GM12874 (cell line): ENCODE data around the gene BSN.

Source experiments
- TF ChIP-seq, protein P1 (sequence below): IDR thresholded peaks from 2 replicates; pipeline ENCODE4 v1.5.1; 2011; ENCODE audit warnings: low read depth, mild to moderate bottlenecking, control low read depth, low read length, moderate library complexity; ENCODE audit not compliant: insufficient read depth

BSN gene

GRCh38 chr3:49563766-49564165, 9.5 kb downstream of the BSN start:
- TF ChIP-seq, protein P1, sequence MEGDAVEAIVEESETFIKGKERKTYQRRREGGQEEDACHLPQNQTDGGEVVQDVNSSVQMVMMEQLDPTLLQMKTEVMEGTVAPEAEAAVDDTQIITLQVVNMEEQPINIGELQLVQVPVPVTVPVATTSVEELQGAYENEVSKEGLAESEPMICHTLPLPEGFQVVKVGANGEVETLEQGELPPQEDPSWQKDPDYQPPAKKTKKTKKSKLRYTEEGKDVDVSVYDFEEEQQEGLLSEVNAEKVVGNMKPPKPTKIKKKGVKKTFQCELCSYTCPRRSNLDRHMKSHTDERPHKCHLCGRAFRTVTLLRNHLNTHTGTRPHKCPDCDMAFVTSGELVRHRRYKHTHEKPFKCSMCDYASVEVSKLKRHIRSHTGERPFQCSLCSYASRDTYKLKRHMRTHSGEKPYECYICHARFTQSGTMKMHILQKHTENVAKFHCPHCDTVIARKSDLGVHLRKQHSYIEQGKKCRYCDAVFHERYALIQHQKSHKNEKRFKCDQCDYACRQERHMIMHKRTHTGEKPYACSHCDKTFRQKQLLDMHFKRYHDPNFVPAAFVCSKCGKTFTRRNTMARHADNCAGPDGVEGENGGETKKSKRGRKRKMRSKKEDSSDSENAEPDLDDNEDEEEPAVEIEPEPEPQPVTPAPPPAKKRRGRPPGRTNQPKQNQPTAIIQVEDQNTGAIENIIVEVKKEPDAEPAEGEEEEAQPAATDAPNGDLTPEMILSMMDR, result no peak

- TF ChIP-seq, protein P1, result peak; percentile 18; the same call in 1 of the 2 replicates
Measured at GRCh38 chr3:49566312-49566711, 12.0 kb downstream of the BSN start.

- TF ChIP-seq, protein P1, result no peak
Measured at GRCh38 chr3:49567406-49567805, 13.1 kb downstream of the BSN start.

DNA sequence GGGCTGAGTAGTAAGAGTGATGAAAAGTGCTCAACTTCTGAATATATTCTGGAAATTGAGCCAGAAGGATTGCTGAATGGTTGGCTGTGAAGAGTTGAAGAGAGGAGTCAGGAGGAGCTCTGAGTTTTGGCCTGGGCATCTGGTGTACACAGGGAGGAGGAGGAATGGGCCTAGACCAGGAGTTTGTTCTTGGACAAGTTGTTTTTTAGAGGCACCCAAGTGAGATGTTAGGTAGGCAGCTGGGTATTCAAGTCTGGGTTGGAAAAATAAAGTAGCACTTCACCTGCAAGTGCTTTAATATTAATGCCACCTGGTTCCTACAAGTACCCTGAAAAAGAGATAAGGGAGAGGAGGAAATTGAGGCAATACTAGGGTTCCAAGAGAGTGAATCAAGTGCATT, 14.7 kb downstream of the BSN start:
- TF ChIP-seq, protein P1, result no peak

- TF ChIP-seq, protein P1, result no peak
Measured at GRCh38 chr3:49570028-49570654, 15.9 kb downstream of the BSN start.

- TF ChIP-seq, protein P1, result no peak
Measured at GRCh38 chr3:49582177-49582576, 27.9 kb downstream of the BSN start.

- TF ChIP-seq, protein P1, result no peak
Measured at GRCh38 chr3:49591615-49592014, 37.3 kb downstream of the BSN start.
